ENCODE measurements around the gene F10.

- TF ChIP-seq, protein P1, sequence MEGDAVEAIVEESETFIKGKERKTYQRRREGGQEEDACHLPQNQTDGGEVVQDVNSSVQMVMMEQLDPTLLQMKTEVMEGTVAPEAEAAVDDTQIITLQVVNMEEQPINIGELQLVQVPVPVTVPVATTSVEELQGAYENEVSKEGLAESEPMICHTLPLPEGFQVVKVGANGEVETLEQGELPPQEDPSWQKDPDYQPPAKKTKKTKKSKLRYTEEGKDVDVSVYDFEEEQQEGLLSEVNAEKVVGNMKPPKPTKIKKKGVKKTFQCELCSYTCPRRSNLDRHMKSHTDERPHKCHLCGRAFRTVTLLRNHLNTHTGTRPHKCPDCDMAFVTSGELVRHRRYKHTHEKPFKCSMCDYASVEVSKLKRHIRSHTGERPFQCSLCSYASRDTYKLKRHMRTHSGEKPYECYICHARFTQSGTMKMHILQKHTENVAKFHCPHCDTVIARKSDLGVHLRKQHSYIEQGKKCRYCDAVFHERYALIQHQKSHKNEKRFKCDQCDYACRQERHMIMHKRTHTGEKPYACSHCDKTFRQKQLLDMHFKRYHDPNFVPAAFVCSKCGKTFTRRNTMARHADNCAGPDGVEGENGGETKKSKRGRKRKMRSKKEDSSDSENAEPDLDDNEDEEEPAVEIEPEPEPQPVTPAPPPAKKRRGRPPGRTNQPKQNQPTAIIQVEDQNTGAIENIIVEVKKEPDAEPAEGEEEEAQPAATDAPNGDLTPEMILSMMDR (conservative IDR thresholded peaks at IDR 0.05; ENCODE audit: low read depth, low read length) = no peak
- TF ChIP-seq EZH2 (IDR thresholded peaks at IDR 0.05; ENCODE audit: borderline replicate concordance, low read depth, low read length, poor library complexity, severe bottlenecking) = no peak
These were observed at the start of gene F10 for GRCh38 chr13:113122550-113123225.

All from A673 (cell line).